GM04504 (cell line): ENCODE results near the gene ALKBH2.
"Not testable (repeated sequence)": the region's sequence is repeated elsewhere in the genome, so short reads cannot be mapped to it uniquely, and the experiment has no call there.

Source experiments
- DNase-seq: peaks from one replicate; pipeline ENCODE4 v3.0.0-alpha.2; 2012; ENCODE audit warnings: low read depth

The ALKBH2 gene

DNA sequence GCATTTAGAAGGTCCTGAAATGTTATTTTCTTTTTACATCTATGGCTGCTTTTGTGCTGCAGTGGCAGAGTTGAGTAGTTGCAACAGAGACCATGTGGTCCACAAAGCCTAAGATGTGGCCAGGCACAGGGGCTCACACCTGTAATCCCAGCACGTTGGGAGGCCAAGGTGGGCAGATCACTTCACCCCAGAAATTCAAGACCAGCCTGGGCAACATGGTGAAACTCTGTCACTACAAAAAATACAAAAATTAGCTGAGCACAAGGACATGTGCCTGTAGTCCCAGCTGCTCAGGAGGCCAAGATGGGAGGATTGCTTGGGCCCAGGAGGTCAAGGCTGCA, 27.4 kb downstream of the ALKBH2 start:
- no peak for DNase-seq

DNA sequence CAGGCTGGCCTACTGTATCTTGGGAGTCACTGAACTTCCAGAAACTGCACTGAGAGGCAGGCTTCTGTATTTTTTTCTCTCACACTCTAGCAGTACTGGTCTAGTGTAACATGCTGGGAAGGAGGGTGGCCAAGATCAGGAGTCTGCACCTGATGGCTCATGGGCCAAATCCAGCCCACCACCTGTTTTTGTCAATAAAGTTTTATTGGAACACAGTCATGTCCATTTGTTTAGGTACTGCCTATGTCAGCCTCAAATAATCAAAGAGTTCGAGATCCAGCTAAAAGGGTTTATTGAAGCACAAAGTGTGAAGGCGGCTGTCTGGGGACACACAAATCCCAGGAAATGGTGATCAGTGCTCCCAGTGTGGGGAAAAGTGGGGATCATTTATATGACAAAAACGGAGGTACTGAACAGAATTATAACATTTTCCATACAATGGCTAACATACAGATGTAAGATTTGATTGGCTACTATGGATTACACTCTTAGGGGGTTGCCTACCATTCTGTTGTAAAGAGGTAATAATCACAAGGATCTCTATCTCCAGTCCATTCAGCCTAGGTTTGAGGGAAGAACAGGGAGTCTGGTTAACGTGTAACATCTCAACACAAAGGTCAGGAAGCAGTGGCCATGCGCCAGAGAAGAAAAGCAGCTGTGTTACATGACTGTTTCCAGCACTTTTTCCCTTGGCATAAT, 28.0 kb downstream of the ALKBH2 start:
- no peak for DNase-seq

DNA sequence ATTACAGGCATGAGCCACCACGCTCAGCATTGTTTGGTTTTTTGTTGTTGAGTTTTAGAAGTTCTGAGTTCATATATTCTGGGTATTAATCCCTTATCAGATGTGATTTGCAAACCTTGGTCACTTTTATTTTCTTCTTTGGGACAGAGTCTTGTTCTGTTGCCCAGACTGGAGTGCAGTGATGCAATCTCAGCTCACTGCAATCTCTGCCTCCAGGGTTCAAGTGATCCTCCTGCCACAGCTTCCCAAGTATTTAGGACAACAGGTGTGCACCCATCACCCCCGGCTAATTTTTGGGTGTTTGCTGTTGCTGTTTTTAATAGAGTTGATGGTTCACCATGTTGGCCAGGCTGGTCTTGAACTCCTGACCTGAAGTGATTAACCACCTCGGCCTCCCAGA, 29.1 kb downstream of the ALKBH2 start:
- no peak for DNase-seq

DNA sequence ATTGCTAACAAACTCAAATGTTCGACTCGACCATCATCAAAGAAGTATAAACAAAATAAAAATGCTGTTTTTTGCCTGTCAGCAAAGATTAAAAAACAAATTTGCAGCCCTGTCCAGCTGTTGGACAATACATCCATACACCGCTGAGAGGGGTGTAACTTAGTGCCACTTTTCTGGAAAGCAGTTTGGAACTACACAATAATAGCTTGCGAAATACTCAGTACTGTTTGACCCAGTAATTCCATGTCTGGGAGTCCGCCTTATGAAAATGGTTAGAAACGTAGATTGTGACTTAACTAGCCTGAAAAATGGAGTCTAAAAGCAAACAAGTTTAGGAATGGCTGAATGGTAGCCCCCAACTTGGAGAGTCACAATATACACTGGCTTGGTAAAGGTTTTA, 34.5 kb downstream of the ALKBH2 start:
- DNase-seq, result no peak

DNA sequence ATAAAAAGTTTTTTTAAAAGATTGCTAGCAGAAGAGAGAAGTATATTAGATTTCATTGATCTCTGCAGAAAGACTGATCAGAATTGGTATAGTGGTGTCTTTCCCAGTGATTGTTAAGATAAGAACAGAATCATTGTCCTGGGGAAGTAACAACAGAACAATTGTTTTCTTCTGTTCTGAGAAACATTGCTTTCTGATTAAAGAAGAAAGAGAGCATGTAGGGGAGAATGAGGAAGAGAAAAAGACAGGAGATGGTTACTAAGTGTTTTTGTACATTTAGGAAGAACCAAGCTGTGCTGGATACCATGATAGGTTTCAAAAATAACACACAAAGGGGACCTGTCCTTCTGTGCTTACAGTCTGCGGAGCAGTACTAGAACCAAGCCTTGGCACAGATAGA, 35.9 kb downstream of the ALKBH2 start:
- no peak for DNase-seq

DNA sequence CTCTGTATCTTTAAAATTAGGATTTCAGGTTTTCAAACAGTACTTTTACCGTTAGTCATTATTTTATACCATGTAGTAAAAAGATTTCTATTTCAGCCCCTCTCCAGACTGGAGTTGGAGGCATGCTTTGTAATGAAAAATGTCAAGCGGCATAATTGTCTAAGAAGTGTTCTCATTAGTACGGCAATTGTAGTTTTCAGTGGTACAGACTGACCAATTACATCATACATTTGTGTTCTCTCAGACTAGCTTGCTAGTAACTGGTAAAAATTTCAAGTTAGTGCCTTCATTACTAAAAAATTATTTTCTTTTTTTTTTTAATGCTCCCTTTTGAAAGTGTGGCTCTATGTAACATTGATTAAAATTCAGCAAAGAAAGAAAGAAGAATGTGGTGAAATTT, 36.4 kb downstream of the ALKBH2 start:
- DNase-seq, result no peak

DNA sequence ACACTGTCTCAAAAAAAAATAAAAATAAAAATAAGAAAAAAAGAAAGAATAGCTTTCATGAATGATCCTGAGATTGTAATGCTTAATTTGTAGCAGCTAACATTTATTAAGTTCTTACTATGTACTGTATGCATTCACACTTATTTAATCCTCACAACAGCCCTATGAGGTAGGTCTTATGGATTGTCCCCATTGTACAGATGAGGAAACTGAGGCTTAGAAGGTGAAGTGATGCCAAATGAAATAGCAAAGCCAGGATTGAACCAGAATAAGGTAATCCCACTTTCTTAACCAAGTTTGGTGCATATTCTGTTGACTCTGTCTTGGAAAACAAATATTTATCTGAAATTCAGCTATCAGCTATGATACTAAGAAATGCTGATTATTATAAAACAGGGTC, 38.8 kb downstream of the ALKBH2 start:
- DNase-seq, result no peak

DNA sequence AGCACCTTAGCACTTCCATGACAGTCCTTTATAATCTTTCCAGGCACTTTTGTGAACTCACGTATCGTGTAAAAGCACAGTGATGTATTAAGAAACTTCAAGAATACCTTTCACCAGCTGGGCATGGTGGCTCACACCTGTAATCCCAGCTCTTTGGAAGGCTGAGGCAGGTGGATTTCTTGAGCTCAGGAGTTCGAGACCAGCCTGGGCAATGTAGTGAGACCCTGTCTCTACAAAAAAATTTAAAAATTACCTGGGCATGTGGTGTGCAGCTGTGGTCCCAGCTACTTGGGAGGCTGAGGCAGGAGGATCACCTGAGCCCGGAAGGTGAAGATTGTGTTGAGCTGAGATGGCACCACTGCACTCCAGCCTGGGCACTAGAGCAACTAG, 39.2 kb downstream of the ALKBH2 start:
- DNase-seq, result not testable (repeated sequence)

DNA sequence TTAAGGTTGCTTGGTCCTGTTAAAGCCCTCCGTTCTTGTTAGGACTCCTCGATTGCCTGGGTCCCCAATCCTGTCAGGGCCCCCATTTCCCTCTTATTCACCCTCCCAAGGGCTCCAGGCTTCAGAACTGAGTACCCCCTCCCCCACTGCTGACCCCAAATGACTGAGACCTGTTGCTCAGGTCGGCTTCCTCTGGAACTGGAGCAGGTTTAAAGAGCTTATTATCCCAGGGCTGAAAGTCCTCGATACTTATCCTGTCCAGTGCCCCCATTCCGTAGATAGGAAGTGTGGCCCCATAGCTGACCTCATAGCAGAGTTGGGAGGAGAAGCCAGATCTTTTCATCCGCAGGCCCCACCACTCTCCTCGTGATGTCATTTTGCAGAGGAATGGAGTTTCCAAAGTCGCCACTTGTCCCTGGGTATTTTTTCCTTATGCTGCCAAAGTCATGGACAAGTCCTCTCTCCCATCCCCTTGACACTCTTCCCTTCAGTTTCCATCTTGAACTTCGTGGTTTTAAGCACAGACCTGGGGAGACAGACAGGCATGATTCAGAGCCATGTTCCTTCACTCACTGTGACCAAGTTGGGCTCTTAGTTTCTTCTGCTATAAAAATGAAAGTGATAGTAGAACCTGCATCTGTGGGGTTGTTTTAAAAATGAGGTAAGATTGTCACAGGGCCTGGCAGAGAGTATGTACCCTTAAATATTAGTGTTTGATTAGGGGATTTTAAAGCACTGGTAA, 39.7 kb downstream of the ALKBH2 start:
- no peak for DNase-seq

DNA sequence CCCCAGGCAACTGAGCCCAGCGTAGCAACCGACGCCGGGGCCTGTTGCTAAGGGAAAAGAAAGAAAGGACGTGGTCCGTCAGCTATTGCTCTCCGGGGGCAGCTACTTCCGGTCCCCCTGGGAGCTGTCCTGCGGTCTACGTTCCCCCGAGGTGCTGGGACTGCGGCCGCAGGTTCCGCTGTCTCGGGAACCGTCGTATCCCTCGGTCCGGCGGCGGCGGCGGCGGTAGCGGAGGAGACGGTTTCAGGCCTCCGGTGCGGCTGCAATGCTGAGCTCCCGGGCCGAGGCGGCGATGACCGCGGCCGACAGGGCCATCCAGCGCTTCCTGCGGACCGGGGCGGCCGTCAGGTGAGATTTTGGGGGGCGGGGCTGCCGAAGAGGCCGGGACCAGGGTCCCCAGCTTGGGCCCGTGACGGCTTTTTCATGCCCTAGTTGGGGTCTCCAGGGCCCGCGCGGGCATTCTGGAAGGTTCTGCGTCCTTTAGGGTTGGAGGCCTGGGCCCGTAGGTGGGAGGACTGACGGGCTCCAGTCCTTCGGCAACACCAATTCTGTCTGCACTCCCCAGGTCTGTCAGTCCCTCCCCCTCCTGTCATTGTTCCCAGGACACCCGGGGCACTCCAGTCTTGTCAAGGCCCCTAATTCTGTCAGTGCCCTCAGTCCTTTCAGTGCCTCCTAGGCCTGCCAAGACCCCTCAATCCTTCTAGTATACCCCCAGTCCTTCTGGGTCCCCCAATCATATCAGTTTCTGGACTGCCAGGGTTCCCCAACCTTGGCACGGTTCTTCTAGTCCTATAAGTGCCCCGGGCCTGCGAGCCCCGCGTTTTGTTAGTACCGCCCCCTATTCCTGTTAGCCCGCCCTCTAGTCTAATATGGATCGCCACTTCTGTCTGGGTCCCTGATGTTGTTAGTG, 40.6 kb downstream of the ALKBH2 start, which contains the start of gene USP30:
TSS of gene USP30 (plus strand) at position 163 of the 910 bp plus-strand sequence. CDS start at position 266, 103 bp downstream.
- peak; percentile 62 for DNase-seq

DNA sequence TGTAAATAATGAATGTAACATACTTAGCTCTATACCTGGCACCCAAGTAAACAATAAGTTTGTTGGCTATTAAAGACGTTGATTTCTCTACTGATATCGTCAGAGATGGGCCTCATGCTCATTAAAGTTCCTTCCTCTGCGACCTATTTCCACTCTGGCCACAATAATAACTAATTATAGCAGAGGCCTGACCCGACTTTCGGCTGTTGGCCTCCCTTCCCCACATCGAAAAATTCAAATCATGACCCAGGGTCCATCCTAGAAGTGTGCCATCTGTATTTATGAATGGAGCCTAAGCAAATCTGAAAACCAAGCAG, 41.2 kb downstream of the ALKBH2 start:
- DNase-seq, result no peak

DNA sequence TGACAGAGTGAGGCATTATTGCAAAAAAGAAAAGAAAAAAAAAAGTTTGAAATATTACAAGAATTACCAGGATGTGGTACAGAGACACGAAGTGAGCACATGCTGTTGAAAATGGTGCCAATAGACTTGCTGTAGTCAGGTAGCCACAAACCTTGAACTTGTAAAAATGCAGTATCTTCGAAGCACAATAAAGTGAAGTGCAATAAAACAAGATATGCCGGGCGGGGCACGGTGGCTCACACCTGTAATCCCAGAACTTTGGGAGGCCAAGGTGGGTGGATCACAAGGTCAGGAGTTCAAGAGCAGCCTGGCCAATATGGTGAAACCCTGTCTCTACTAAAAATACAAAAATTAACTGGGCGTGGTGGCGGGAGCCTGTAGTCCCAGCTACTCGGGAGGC, 43.5 kb downstream of the ALKBH2 start:
- DNase-seq, result not testable (repeated sequence)

DNA sequence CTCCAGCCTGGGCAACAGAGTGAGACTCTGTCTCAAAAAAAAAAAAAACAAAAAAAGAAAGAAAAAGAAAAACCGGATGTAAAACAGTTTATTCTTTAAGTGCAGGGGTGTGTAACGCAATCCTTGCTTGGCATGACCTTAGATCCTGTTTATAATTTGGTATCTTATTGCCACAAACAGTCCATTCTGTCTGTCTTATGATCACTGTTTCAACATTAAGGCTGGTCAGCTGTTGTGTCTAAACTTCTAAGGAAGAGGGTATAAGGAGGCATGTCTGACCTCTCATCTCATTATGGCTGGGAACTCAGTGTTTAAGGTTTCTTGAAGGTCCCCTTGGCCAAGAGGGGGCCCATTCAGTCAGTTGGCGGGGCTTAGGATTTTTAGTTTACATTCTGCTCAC, 44.6 kb downstream of the ALKBH2 start:
- not testable (repeated sequence) for DNase-seq

DNA sequence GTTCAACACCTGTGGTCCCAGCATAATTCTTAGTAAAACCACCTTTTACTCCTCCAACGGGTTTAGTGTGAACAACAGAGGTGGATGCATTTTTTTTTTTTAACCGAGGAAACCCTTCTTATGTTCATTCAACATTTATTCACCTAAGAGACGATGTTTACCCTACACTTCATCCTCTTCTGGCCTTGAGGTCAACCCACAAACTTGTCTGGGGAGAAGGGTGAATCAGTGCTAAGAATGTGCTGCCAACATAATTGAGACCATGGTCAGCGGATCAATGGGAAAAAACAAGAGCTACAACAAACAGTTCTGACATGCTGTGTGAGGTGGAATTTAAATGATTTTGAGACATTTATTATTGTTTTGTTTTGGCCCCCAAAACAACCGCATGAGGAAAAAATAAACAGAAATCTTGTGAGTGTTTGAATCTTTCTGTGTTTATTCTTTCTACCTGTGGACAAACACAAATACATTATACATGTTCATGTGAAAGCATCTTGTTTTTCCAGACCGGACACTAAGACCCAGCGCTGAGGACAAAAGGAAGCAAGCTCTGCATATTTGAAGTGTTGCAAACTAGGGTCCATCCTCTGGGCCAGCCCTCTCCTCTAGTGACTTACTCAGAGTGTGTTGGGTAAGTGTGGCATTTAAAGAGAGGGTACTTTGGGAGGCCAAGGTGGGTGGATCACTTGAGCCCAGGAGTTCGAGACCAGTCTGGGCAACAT, 46.0 kb downstream of the ALKBH2 start:
- DNase-seq, result no peak

DNA sequence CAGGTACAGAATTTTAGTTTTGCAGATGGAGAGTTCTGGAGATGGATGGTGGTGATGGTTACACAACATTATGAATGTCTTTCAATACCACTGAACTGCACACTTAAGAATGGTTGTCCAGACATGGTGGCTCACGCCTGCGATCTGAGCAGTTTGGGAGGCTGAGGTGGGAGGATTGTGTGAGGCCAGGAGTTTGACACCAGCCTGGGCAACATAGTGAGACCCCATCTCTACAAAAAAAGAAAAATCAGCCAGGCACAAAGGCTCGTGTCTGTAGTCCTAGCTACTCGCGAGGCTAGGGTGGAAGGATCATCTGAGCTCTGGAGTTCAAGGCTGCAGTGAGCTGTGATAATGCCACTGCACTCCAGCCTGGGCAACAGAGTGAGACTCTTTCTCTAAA, 49.0 kb downstream of the ALKBH2 start:
- DNase-seq, result no peak
